ENCODE data around the gene CASQ2. TPM values are rescaled to one million over a fixed set of nuclear protein-coding genes. Genes with fewer than 3 reads are reported as not detected.

CASQ2 gene
- total and polyA plus RNA-seq, 9 of the 15 experiments (the other 6 are each of a cell fraction or from before 2014, with no cell fraction given) = not detected

DNA sequence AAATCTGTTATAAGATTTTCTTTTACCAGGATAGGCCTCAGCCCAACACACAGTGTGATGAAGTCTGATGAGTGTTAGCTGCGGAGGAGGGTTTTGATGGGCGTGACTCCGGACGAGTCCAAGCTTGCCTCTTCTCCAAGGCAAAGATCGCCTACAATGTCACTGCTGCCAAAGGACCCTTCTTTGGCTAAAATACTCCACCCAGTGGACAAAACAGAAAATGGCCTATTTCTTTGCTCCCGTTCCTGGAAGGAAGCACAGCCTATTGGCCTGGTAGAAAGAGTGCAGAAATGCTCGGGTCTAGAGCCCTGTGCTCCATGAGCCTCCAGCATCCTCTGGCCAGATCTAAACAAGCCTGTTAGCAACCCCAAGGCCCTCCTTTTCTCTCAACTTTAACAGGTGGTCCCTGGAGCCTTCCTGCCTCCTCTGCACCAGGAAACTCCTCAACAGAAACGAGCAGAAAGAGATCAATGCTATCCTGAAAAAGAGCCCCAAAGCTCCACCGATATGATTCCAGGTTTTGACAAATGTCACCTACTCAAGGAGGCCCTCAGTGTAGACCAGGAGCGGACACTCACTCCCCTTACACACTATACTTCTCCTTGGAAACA is 3.4 kb upstream of the CASQ2 start (continued):
- TF ChIP-seq, protein P1, sequence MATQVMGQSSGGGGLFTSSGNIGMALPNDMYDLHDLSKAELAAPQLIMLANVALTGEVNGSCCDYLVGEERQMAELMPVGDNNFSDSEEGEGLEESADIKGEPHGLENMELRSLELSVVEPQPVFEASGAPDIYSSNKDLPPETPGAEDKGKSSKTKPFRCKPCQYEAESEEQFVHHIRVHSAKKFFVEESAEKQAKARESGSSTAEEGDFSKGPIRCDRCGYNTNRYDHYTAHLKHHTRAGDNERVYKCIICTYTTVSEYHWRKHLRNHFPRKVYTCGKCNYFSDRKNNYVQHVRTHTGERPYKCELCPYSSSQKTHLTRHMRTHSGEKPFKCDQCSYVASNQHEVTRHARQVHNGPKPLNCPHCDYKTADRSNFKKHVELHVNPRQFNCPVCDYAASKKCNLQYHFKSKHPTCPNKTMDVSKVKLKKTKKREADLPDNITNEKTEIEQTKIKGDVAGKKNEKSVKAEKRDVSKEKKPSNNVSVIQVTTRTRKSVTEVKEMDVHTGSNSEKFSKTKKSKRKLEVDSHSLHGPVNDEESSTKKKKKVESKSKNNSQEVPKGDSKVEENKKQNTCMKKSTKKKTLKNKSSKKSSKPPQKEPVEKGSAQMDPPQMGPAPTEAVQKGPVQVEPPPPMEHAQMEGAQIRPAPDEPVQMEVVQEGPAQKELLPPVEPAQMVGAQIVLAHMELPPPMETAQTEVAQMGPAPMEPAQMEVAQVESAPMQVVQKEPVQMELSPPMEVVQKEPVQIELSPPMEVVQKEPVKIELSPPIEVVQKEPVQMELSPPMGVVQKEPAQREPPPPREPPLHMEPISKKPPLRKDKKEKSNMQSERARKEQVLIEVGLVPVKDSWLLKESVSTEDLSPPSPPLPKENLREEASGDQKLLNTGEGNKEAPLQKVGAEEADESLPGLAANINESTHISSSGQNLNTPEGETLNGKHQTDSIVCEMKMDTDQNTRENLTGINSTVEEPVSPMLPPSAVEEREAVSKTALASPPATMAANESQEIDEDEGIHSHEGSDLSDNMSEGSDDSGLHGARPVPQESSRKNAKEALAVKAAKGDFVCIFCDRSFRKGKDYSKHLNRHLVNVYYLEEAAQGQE (IDR thresholded peaks at IDR 0.05; ENCODE audit: borderline replicate concordance) = peak; percentile 79; the same call in 1 of the 2 replicates
- TF ChIP-seq, protein P1 (CRISPR knock-in tag; IDR thresholded peaks at IDR 0.05; ENCODE audit: low read depth) = no peak
- TF ChIP-seq, protein P2, sequence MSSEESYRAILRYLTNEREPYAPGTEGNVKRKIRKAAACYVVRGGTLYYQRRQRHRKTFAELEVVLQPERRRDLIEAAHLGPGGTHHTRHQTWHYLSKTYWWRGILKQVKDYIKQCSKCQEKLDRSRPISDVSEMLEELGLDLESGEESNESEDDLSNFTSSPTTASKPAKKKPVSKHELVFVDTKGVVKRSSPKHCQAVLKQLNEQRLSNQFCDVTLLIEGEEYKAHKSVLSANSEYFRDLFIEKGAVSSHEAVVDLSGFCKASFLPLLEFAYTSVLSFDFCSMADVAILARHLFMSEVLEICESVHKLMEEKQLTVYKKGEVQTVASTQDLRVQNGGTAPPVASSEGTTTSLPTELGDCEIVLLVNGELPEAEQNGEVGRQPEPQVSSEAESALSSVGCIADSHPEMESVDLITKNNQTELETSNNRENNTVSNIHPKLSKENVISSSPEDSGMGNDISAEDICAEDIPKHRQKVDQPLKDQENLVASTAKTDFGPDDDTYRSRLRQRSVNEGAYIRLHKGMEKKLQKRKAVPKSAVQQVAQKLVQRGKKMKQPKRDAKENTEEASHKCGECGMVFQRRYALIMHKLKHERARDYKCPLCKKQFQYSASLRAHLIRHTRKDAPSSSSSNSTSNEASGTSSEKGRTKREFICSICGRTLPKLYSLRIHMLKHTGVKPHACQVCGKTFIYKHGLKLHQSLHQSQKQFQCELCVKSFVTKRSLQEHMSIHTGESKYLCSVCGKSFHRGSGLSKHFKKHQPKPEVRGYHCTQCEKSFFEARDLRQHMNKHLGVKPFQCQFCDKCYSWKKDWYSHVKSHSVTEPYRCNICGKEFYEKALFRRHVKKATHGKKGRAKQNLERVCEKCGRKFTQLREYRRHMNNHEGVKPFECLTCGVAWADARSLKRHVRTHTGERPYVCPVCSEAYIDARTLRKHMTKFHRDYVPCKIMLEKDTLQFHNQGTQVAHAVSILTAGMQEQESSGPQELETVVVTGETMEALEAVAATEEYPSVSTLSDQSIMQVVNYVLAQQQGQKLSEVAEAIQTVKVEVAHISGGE (CRISPR knock-in tag; IDR thresholded peaks at IDR 0.05) = no peak
- TF ChIP-seq SAFB (IDR thresholded peaks at IDR 0.05; ENCODE audit: borderline replicate concordance, low read depth, low read length) (no peak), ATF7 (IDR thresholded peaks at IDR 0.05) (no peak), LCOR (CRISPR knock-in tag; IDR thresholded peaks at IDR 0.05) (no peak), RBM34 (IDR thresholded peaks at IDR 0.05; ENCODE audit: borderline replicate concordance, insufficient read depth, low read length) (no peak), NR2F6 (CRISPR knock-in tag; IDR thresholded peaks at IDR 0.05) (no peak), ATF1 (CRISPR knock-in tag; IDR thresholded peaks at IDR 0.05) (no peak), ATF1 (tag; IDR thresholded peaks at IDR 0.05) (no peak), ZNF551 (CRISPR knock-in tag; IDR thresholded peaks at IDR 0.05) (no peak), TAF9B (IDR thresholded peaks at IDR 0.05; ENCODE audit: partially characterized antibody) (no peak), CBX1 (IDR thresholded peaks at IDR 0.05; ENCODE audit: low read depth) (no peak), PRMT5 (CRISPR knock-in tag; IDR thresholded peaks at IDR 0.05) (no peak)
- TF ChIP-seq, protein P3, sequence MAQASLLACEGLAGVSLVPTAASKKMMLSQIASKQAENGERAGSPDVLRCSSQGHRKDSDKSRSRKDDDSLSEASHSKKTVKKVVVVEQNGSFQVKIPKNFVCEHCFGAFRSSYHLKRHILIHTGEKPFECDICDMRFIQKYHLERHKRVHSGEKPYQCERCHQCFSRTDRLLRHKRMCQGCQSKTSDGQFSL (CRISPR knock-in tag; IDR thresholded peaks at IDR 0.05) = no peak
- TF ChIP-seq, protein P3 (tag; IDR thresholded peaks at IDR 0.05) = no peak

Measured in K562 (cell line).